ENCODE results near the gene WDR70.
"Not testable (repeated sequence)": the region's sequence is repeated elsewhere in the genome, so short reads cannot be mapped to it uniquely, and the experiment has no call there.

- not testable (repeated sequence) for TF ChIP-seq CTCF, POLR2A, EP300 (IDR thresholded peaks at IDR 0.05)
These were observed 44.4 kb upstream of the WDR70 start for GRCh38 chr5:37334754-37335153.

Measured in ovary (tissue), 3 donors.